ENCODE results near the gene DBF4B.
"Not testable (repeated sequence)": the region's sequence is repeated elsewhere in the genome, so short reads cannot be mapped to it uniquely, and the experiment has no call there.

DBF4B gene

GRCh38 chr17:44734272-44734671 is 25.8 kb downstream of the DBF4B start:
- DNase-seq (ENCODE audit: low read depth in 2 of 2) = no peak

GRCh38 chr17:44736551-44737240 is 28.2 kb downstream of the DBF4B start:
- DNase-seq (ENCODE audit: low read depth in 2 of 2) = no peak

GRCh38 chr17:44738214-44738906 is 29.9 kb downstream of the DBF4B start:
- no peak for DNase-seq (ENCODE audit: low read depth in 2 of 2)

- DNase-seq (ENCODE audit: low read depth in 2 of 2) = no peak
Measured at GRCh38 chr17:44741316-44741715, 32.9 kb downstream of the DBF4B start.

- no peak for DNase-seq (ENCODE audit: low read depth in 2 of 2)
Measured at GRCh38 chr17:44745301-44745700, 36.8 kb downstream of the DBF4B start.

- not testable (repeated sequence) for DNase-seq (ENCODE audit: low read depth in 2 of 2)
Measured at GRCh38 chr17:44745738-44746137, 37.3 kb downstream of the DBF4B start.

- DNase-seq (ENCODE audit: low read depth in 2 of 2) = no peak
Measured at GRCh38 chr17:44747566-44747965, 39.1 kb downstream of the DBF4B start.

GRCh38 chr17:44749076-44749979 is 40.9 kb downstream of the DBF4B start:
- no peak for DNase-seq (ENCODE audit: low read depth in 2 of 2)

GRCh38 chr17:44749980-44750318 is 41.5 kb downstream of the DBF4B start:
- DNase-seq (ENCODE audit: low read depth in 2 of 2) = no peak

GRCh38 chr17:44751331-44751730 is 42.9 kb downstream of the DBF4B start:
- no peak for DNase-seq (ENCODE audit: low read depth in 2 of 2)

GRCh38 chr17:44751806-44752205 is 43.3 kb downstream of the DBF4B start:
- no peak for DNase-seq (ENCODE audit: low read depth in 2 of 2)

GRCh38 chr17:44752953-44753861 is 44.7 kb downstream of the DBF4B start:
- no peak for DNase-seq (ENCODE audit: low read depth in 2 of 2)

GRCh38 chr17:44754276-44754675 is 45.8 kb downstream of the DBF4B start:
- no peak for DNase-seq (ENCODE audit: low read depth in 2 of 2)

GRCh38 chr17:44755180-44755579 is 46.7 kb downstream of the DBF4B start:
- not testable (repeated sequence) for DNase-seq (ENCODE audit: low read depth in 2 of 2)

- no peak for DNase-seq (ENCODE audit: low read depth in 2 of 2)
Measured at GRCh38 chr17:44757045-44757917, 48.8 kb downstream of the DBF4B start.

- no peak for DNase-seq (ENCODE audit: low read depth in 2 of 2)
Measured at GRCh38 chr17:44757918-44758413, 49.5 kb downstream of the DBF4B start.

GRCh38 chr17:44758414-44759085 is 50.1 kb downstream of the DBF4B start, which contains the start of gene ADAM11:
TSS of gene ADAM11 (plus strand) at chr17:44758988. CDS start at chr17:44759200, 212 bp downstream.
- DNase-seq (ENCODE audit: low read depth in 2 of 2) = no peak

GRCh38 chr17:44759086-44759915 is 50.8 kb downstream of the DBF4B start:
- no peak for DNase-seq (ENCODE audit: low read depth in 2 of 2)

GRCh38 chr17:44759916-44760243 is 51.4 kb downstream of the DBF4B start:
- DNase-seq (ENCODE audit: low read depth in 2 of 2) = no peak

All from stimulated activated CD4-positive, alpha-beta T cell treated with anti-CD3 and anti-CD28 coated beads, Interleukin-1b, Interleukin-23, amount 100 ng/mL, for 1 hour (primary cell).